IPS-18a (cell line): ENCODE measurements around the gene EXOSC3.

Experiments used
- H3K27ac ChIP-seq: one replicate; pipeline ENCODE4 v1.5.1; 2013; ENCODE audit warnings: low read length
- H3K27me3 ChIP-seq: one replicate; pipeline ENCODE4 v1.6.1; 2013; ENCODE audit warnings: mild to moderate bottlenecking, low read length; ENCODE audit not compliant: control insufficient read depth, insufficient read depth
- H3K36me3 ChIP-seq: one replicate; pipeline ENCODE4 v1.6.1; 2013; ENCODE audit warnings: low read depth, low read length; ENCODE audit not compliant: control insufficient read depth
- H3K4me1 ChIP-seq: one replicate; pipeline ENCODE4 v1.6.1; 2013; ENCODE audit warnings: low read depth, low read length; ENCODE audit not compliant: control insufficient read depth
- H3K4me3 ChIP-seq: one replicate; pipeline ENCODE4 v1.5.1; 2013; ENCODE audit warnings: low read length
- H3K9ac ChIP-seq: one replicate; pipeline ENCODE4 v1.6.1; 2013; ENCODE audit warnings: mild to moderate bottlenecking, low read length, moderate library complexity
- H3K9me3 ChIP-seq: one replicate; pipeline ENCODE4 v1.6.1; 2013; ENCODE audit warnings: low read depth, low read length; ENCODE audit not compliant: control insufficient read depth

Gene EXOSC3

GRCh38 chr9:37747271-37747753 is 37.6 kb downstream of the EXOSC3 start:
- Histone ChIP-seq H3K9me3 (no peaks in the 10 kb centered on the region), H3K4me1 (no peaks in the 10 kb centered on the region), H3K4me3 (no peak overlapping the region), H3K9ac (no peak overlapping the region), H3K27ac (no peak overlapping the region), H3K36me3 (no peaks in the 10 kb centered on the region), H3K27me3 (no peaks in the 10 kb centered on the region)

- H3K9me3 ChIP-seq = no peaks in the 10 kb centered on the region
- H3K36me3 ChIP-seq = no peaks in the 10 kb centered on the region
- H3K27ac ChIP-seq = no peak overlapping the region
- H3K4me3 ChIP-seq = no peak overlapping the region
- peaks cover 3% of the 10 kb centered on the region for H3K4me1 ChIP-seq
- no peak overlapping the region for H3K9ac ChIP-seq
- H3K27me3 ChIP-seq = no peaks in the 10 kb centered on the region
Observed at GRCh38 chr9:37746448-37747270, 38.2 kb downstream of the EXOSC3 start.

- Histone ChIP-seq H3K9ac (no peak overlapping the region), H3K27me3 (no peaks in the 10 kb centered on the region), H3K4me3 (no peak overlapping the region), H3K9me3 (no peaks in the 10 kb centered on the region), H3K4me1 (peaks cover 5% of the 10 kb centered on the region), H3K36me3 (no peaks in the 10 kb centered on the region), H3K27ac (no peak overlapping the region)
Observed at GRCh38 chr9:37745970-37746369, 38.9 kb downstream of the EXOSC3 start.

GRCh38 chr9:37740631-37741328 is 44.1 kb downstream of the EXOSC3 start:
- no peaks in the 10 kb centered on the region for H3K9me3 ChIP-seq
- H3K27ac ChIP-seq = no peak overlapping the region
- no peak overlapping the region for H3K4me3 ChIP-seq
- H3K9ac ChIP-seq = no peak overlapping the region
- peaks cover 5% of the 10 kb centered on the region for H3K4me1 ChIP-seq
- H3K36me3 ChIP-seq = no peaks in the 10 kb centered on the region
- H3K27me3 ChIP-seq = no peaks in the 10 kb centered on the region

- no peaks in the 10 kb centered on the region for H3K9me3 ChIP-seq
- H3K36me3 ChIP-seq = no peaks in the 10 kb centered on the region
- H3K9ac ChIP-seq = no peak overlapping the region
- no peaks in the 10 kb centered on the region for H3K27me3 ChIP-seq
- H3K4me1 ChIP-seq = peaks cover 5% of the 10 kb centered on the region
- no peak overlapping the region for H3K27ac ChIP-seq
- no peak overlapping the region for H3K4me3 ChIP-seq
Observed at GRCh38 chr9:37740128-37740527, 44.7 kb downstream of the EXOSC3 start.

GRCh38 chr9:37739222-37739621 is 45.6 kb downstream of the EXOSC3 start:
- no peak overlapping the region for H3K9ac ChIP-seq
- H3K9me3 ChIP-seq = no peaks in the 10 kb centered on the region
- H3K4me1 ChIP-seq = peaks cover 5% of the 10 kb centered on the region
- no peaks in the 10 kb centered on the region for H3K27me3 ChIP-seq
- H3K4me3 ChIP-seq = no peak overlapping the region
- H3K27ac ChIP-seq = no peak overlapping the region
- no peaks in the 10 kb centered on the region for H3K36me3 ChIP-seq

- Histone ChIP-seq H3K4me1 (peaks cover 12% of the 10 kb centered on the region), H3K9me3 (no peaks in the 10 kb centered on the region), H3K9ac (no peak overlapping the region), H3K4me3 (no peak overlapping the region), H3K27me3 (no peaks in the 10 kb centered on the region), H3K36me3 (no peaks in the 10 kb centered on the region), H3K27ac (no peak overlapping the region)
Observed at GRCh38 chr9:37732952-37733351, 51.9 kb downstream of the EXOSC3 start.

- H3K9me3 ChIP-seq = no peaks in the 10 kb centered on the region
- H3K4me1 ChIP-seq = peaks cover 12% of the 10 kb centered on the region
- no peak overlapping the region for H3K4me3 ChIP-seq
- no peaks in the 10 kb centered on the region for H3K27me3 ChIP-seq
- H3K9ac ChIP-seq = no peak overlapping the region
- no peak overlapping the region for H3K27ac ChIP-seq
- H3K36me3 ChIP-seq = no peaks in the 10 kb centered on the region
Observed at GRCh38 chr9:37732086-37732741, 52.6 kb downstream of the EXOSC3 start.

GRCh38 chr9:37730839-37731238 is 54.0 kb downstream of the EXOSC3 start:
- Histone ChIP-seq H3K27me3 (no peaks in the 10 kb centered on the region), H3K4me1 (peaks cover 12% of the 10 kb centered on the region), H3K36me3 (no peaks in the 10 kb centered on the region), H3K27ac (no peak overlapping the region), H3K9me3 (no peaks in the 10 kb centered on the region), H3K9ac (no peak overlapping the region), H3K4me3 (peak overlapping the region; percentile 18)

GRCh38 chr9:37730256-37730655 is 54.6 kb downstream of the EXOSC3 start:
- Histone ChIP-seq H3K9ac (no peak overlapping the region), H3K4me1 (peaks cover 12% of the 10 kb centered on the region), H3K27me3 (no peaks in the 10 kb centered on the region), H3K27ac (no peak overlapping the region), H3K36me3 (no peaks in the 10 kb centered on the region), H3K9me3 (no peaks in the 10 kb centered on the region), H3K4me3 (no peak overlapping the region)
